HepG2 (cell line): ENCODE data around the gene TMEM240. TPM values are rescaled to one million over a fixed set of nuclear protein-coding genes. Genes with fewer than 3 reads are reported as not detected.

ENCODE experiments used
- AFF4 ChIP-seq: sonication (generic); formaldehyde crosslinking; IDR thresholded peaks from 2 replicates; pipeline ENCODE4 v1.4.0; 2020; ENCODE audit warnings: missing genetic modification reagents
- BORCS8-MEF2B ChIP-seq: sonication (generic); formaldehyde crosslinking; IDR thresholded peaks from 2 replicates; pipeline ENCODE4 v1.8.0; 2022; ENCODE audit warnings: mild to moderate bottlenecking, missing genetic modification reagents
- ELF4 ChIP-seq: sonication (generic); formaldehyde crosslinking; IDR thresholded peaks from 2 replicates; pipeline ENCODE4 v1.5.0; 2020; ENCODE audit warnings: missing genetic modification reagents, mild to moderate bottlenecking, moderate library complexity, borderline replicate concordance
- GFI1 ChIP-seq: sonication (generic); formaldehyde crosslinking; IDR thresholded peaks from 2 replicates; pipeline ENCODE4 v1.5.0; 2020; ENCODE audit warnings: missing genetic modification reagents, mild to moderate bottlenecking, borderline replicate concordance
- JUND ChIP-seq: sonication (generic); formaldehyde crosslinking; IDR thresholded peaks from 2 replicates; pipeline ENCODE4 v1.8.0; 2022; ENCODE audit warnings: mild to moderate bottlenecking, missing genetic modification reagents
- KDM5A ChIP-seq: fragments of 200-600 bp; sonication (generic); IDR thresholded peaks from 2 replicates; pipeline ENCODE4 v1.7.0; 2018; ENCODE audit warnings: antibody characterized with exemption, mild to moderate bottlenecking, low read length, borderline replicate concordance
- MLX ChIP-seq: IDR thresholded peaks from 2 replicates; pipeline ENCODE4 v1.6.1; 2016
- TIGD3 ChIP-seq: sonication (generic); formaldehyde crosslinking; IDR thresholded peaks from 2 replicates; pipeline ENCODE4 v1.5.1; 2020; ENCODE audit warnings: mild to moderate bottlenecking, missing genetic modification reagents, borderline replicate concordance
- ZFP91 ChIP-seq: sonication (generic); formaldehyde crosslinking; IDR thresholded peaks from 2 replicates; pipeline ENCODE4 v1.9.0; 2022; ENCODE audit warnings: missing genetic modification reagents, mild to moderate bottlenecking, borderline replicate concordance
- ZNF576 ChIP-seq: sonication (generic); formaldehyde crosslinking; IDR thresholded peaks from 2 replicates; pipeline ENCODE4 v1.4.0; 2020; ENCODE audit warnings: mild to moderate bottlenecking, missing genetic modification reagents
- ZNF646 ChIP-seq: sonication (generic); formaldehyde crosslinking; IDR thresholded peaks from 2 replicates; pipeline ENCODE4 v1.9.0; 2021; ENCODE audit warnings: mild to moderate bottlenecking, missing genetic modification reagents
- polyA plus RNA-seq, 8 experiments: library from polyadenylated mRNA; depleted of rRNA in 3 of 8; stranded (reverse) in 7 of 8; unstranded in 1 of 8; fragments of >200 nt; fragmentation: Illumina TruSeq in 4 of 8; extraction: Trizol in 4 of 8; gene quantifications; 2 replicates each; pipeline versions ENCODE4 v1.2.1 to v1.2.3, GENCODE V29; 2011 to 2016; ENCODE audit warnings: low read depth in 4 of 8, missing spikeins in 1 of 8, mixed read lengths in 1 of 8; ENCODE audit not compliant: insufficient read depth in 1 of 8
- total RNA-seq, 5 experiments: library from RNA; depleted of rRNA; stranded (reverse); fragments of >200 nt; fragmentation: Illumina TruSeq; extraction: Trizol; gene quantifications; 2 replicates each; pipeline ENCODE4 v1.2.3, GENCODE V29; 2016; ENCODE audit warnings: low read depth in 1 of 5

TMEM240 gene
- total and polyA plus RNA-seq, 2 of the 13 experiments (the other 11 are each of a cell fraction or from before 2014, with no cell fraction given) = 0.17 TPM; not detected in 1

GRCh38 chr1:1511533-1512285 lies 28.7 kb downstream of the TMEM240 start, which contains the start of gene ATAD3A (continued):
- TF ChIP-seq TIGD3 (CRISPR knock-in tag) = peak; percentile 55; the same call in 1 of the 2 replicates
- no peak for TF ChIP-seq ZNF576 (CRISPR knock-in tag)
- TF ChIP-seq KDM5A = peak; percentile 75; the same call in 1 of the 2 replicates
- TF ChIP-seq ELF4 (CRISPR knock-in tag) = no peak
- no peak for TF ChIP-seq MLX (CRISPR knock-in tag)
- no peak for TF ChIP-seq AFF4 (CRISPR knock-in tag)
- no peak; the same call in 1 of the 2 replicates for TF ChIP-seq GFI1 (CRISPR knock-in tag)
- TF ChIP-seq JUND (CRISPR knock-in tag) = peak; percentile 36; the same call in 1 of the 2 replicates
- peak; percentile 41; the same call in 1 of the 2 replicates for TF ChIP-seq BORCS8-MEF2B (CRISPR knock-in tag)
- TF ChIP-seq ZNF646 = no peak
- TF ChIP-seq ZFP91 (CRISPR knock-in tag) = peak; percentile 92; the same call in 1 of the 2 replicates
